Left forelimb (tissue), 1 donor: ENCODE results near the gene CGB7.
"Not testable (repeated sequence)": the region's sequence is repeated elsewhere in the genome, so short reads cannot be mapped to it uniquely, and the experiment has no call there.

Experiments used
- DNase-seq: peaks from one replicate; pipeline ENCODE4 v3.0.0-alpha.2; 2018; ENCODE audit warnings: low spot score

Gene CGB7

DNA sequence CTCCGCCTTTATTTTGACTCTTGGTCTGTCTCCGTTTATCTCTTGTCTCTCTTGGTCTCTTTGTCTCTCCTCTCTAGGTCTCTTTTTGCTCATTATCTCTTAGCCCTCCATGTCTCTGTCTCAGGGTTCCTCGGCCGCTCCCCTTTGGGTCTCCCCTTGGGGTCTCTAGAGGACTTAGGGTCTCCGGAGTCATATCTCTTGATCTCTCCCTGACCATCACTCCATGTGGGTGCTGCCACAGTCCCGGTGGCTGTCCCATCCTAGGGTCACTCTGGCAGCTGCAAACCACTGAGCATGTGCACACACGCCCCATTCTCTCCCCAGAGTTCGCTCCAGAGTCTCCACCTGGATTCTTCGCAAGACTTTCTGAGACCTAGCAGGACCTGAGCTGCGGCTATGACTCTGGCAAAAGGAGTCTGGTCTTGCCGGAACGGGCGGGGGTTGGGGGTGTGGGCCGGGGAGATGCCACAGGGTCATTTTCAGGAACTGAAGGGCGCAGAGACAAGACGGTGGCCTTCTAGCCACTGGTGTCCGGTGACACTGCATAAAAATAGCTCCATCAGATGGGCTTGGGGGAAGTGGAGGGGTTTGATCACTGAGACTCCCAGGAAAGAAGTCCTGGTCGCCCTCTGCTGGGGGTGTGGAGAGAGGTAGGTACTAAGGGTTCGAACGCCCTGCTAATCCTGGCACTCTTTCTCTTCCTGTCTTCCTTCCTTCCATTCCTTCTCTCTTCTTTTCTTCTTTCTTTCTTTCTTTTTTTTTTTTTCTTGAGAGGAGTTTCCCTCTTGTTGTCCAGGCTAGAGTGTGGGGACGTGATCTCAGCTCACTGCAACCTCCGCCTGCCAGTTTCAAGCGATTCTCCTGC, 16.2 kb upstream of the CGB7 start:
- DNase-seq, result no peak

DNA sequence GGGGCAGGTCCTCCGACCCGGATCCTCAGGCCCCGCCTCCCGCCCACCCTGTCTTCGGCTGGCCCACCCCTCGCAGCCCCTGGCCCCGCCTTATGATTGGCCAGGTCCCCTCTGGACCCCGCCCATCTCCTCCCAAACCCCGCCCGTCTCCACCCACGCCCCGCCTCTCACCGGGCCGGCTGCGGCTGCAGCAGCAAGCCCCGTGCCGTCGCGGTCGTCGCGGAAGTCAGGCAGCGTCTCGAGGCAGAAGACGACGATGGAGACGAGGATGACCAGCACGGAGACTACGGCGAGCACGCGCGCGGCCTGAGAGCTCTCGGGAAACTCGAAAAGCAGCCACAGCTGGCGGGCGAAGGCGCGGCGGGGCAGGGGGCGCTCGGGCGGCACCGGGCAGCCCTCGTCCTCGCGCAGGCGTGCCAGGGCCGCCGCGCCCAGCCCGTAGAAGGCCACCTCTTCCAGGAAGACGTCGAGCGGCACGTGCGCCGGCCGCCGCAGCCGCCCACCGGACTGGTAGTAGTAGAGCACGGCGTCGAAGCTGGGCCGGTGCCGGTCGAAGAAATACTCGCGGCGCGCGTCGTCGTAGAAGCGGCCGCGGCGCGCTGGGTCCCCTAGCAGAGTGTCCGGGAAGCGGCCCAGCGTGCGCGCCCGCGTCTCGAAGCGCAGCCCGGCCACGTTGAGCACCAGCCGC, 14.5 kb upstream of the CGB7 start:
- DNase-seq, result no peak

DNA sequence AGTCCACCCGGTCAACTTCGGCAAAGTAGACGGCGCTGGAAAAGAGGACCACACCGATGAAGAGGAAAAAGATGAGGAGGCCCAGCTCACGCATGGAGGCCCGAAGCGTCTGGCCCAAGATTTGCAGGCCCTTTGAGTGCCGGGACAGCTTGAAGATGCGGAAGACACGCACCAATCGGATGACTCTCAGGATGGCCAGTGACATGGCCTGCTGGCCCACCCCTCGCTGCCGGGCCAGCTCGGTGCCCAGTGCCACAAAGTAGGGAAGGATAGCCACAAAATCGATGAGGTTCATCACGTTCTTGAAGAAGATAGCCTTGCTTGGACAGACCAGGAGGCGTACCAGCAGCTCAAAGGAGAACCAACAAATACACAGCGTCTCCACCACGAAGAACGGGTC, 12.9 kb upstream of the CGB7 start:
- no peak for DNase-seq

GRCh38 chr19:49069026-49069425, 11.5 kb upstream of the CGB7 start:
- DNase-seq, result no peak

- no peak for DNase-seq
Observed at GRCh38 chr19:49067554-49067953, 10.0 kb upstream of the CGB7 start.

DNA sequence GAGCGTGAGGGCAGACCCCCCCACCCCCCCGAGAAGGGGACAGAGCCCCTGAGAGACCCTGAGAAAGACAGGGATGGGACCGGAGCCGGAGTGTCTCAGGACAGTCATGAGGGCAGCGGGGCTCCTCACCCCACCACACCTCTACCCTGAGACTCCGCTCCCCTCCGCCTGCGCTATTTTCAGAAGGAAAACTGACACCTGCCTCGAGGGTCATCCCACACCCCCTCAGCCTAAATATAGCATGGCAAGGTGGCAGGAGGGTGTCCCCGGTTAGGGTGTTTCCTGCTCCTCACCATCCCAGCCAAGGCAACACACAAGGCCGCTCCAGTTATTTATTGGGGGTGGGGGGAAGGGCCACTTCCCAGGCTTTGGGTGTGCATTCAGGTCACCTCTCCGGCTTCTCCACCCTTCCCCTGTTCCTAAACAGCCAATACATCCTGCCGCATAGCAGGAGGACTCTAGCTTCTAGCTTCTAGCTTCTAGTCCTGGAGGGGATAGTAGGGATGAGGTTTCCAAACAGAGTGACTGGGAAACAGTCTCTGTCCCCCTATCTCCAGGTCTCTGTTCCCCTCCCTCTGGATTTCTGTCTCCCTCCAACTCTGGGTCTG, 8.5 kb upstream of the CGB7 start:
- DNase-seq, result no peak

- no peak for DNase-seq
Observed at GRCh38 chr19:49064768-49065611, 7.4 kb upstream of the CGB7 start, which contains the start of gene NTF4. TSS of gene NTF4 (minus strand) at chr19:49064818. CDS start at chr19:49061997, 2,821 bp downstream.

- no peak for DNase-seq
Observed at GRCh38 chr19:49064029-49064629, 6.6 kb upstream of the CGB7 start.

DNA sequence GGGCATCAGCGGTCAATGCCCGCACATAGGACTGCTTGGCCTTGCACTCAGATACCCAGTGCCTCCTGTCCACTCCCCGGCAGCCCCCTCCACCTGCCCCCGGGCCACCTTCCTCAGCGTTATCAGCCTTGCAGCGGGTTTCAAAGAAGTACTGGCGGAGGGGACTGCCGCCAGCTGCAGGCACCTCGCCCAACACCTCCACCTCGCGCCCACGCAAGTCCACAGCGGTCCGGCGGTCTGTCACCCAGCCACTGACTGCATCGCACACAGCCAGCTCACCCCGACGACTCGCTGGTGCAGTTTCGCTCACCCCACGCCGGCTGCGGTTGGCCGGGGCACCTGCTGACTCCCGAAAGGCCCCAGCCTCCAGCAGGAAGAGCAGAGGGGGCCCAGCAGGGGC, 3.9 kb upstream of the CGB7 start:
- no peak for DNase-seq

GRCh38 chr19:49061000-49061399, 3.5 kb upstream of the CGB7 start:
- no peak for DNase-seq

DNA sequence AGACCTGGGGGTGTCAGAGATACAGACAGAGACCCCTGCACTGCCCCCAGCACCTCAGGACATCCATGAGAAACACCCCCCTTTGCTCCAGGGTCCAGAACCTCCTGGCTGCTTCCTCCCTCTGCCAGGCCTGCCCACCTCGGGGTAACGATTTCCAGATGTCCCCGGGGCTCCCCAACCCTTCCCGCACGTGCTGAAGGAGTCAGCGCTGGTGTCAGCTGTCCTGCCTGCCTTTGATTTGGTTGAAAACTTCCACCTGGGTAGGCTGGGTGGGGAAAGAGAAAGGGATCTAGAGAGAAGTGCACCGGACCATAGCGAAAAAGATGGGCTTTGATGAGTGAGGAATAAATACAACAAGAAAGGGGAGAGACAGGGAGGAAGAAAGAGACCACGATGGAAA, 1.5 kb upstream of the CGB7 start:
- no peak for DNase-seq

GRCh38 chr19:49058562-49058961, 1.0 kb upstream of the CGB7 start:
- no peak for DNase-seq

DNA sequence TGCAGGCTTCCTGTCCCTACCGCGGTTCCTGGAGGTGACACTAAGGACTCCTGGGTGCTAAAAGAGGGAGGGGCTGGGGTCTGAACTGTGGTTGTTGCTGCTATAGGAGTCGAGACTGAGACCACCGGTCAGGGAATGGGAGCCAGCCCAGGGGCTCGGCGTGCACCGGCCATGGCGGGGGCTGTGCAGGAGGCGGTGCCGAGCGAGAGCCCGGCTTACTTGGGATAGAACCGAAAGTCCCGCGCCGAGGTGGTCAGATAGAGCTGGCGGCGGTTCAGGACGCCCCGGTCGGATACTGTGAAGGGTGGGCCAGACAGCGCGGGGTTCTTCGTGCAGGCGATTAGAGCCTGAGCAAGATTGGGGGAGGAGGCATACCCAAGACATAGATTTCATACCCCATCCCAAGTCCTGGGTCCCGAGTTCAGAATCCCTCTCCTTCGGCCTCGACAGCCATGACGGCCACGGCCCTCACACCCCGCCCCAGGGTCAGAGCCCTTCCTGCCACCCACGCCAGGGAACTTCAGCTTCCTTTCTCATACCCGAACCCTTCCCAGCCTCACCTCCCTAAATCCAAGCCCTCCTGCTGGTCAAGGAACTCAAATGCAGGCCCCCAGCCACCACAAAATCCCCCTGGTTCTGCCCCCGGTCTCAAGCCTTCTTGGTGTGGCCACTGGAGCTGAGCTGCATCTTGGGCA, 500 bp downstream of the CGB7 start:
- DNase-seq, result not testable (repeated sequence)

DNA sequence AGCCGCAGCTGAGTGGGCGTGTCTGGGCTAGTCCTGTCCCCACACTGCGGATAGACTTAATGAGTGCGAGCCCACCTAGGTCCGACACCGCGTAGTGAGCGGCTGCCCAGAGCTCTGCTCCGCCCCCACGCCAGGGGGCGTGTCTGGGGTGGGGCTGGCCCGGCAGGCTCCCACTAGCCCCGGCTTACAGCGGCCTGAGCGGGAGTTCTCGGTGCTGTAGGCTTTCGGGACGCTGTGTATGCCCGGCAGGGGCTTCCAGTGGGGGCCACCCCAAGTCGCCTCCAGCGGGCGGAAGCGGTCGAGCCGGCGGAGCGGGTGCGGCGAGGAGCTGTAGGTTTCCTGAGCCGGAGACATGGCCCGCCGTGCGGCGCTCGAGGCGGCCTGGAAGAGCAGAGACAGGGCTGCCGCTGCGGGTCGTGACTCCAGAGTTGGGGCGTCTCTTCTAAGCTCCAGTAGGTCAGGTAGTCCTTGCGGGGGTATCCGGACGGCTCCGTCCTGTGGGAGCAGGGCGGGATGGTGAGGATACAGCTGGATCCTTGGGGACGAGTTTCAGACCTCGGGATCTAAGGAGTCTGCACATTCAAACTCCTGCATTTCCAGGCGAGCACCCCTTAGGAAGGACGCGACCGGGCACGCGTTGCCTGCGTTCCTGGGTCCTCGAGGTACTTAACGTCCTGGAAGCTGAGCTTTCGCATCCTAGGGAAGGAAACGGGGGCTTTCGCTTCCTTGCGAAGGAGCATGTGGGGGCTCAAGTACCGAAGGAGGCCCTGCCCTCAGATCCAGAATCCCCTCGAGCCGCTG, 1.2 kb downstream of the CGB7 start:
- no peak for DNase-seq

- DNase-seq, result not testable (repeated sequence)
Observed at GRCh38 chr19:49050376-49051033, 7.0 kb downstream of the CGB7 start.

DNA sequence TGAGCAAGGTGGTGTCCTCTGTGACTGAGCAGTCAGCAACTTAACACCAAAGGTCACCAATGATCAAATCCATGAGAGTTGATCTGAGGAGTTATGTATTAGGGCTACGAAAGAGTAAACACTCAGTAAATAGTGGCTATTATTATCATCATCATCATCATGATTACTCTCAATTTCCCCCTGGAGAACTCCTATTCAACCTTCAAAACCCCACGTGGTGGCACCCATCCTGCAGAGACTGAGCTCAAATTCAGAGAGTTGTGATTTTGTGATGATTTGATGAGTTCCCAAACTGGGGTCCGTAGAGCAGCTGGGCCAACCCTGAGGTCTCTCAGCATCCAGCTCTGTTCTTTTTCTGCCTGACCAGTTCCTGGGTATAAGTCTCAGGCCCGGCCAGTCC, 7.7 kb downstream of the CGB7 start:
- DNase-seq, result not testable (repeated sequence)

DNA sequence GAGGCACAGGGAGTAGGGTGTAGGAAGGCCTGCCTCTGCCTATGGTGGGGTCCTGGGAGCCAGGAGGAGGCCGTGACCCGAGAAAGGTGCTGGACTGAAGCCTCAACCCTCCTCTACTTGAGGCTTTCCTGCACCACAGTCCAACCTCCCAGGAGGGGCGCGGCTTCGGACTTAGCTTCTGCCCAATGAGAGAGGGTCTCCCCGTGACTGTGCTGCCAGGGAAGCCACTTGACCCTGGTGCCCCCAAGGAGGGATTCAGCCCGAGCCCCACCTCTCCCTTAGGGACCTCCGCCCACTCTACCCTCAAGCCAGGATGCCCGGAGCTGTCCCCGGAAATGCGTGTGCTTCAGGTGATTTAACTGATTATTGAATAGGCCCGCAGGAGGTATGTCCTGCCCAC, 8.5 kb downstream of the CGB7 start, which contains the start of gene CGB8:
CGB8 (minus strand) TSS at position 101 of the 400 bp plus-strand sequence. CDS start 372 bp downstream, outside the sequence.
- DNase-seq, result not testable (repeated sequence)

GRCh38 chr19:49043548-49043947, 14.0 kb downstream of the CGB7 start, which contains the start of gene CGB5:
TSS of gene CGB5 (plus strand) at chr19:49043848. CDS start at chr19:49044210, 362 bp downstream.
- not testable (repeated sequence) for DNase-seq

- not testable (repeated sequence) for DNase-seq
Observed at GRCh38 chr19:49042666-49043065, 14.9 kb downstream of the CGB7 start.
